Stimulated activated CD4-positive, alpha-beta T cell treated with anti-CD3 and anti-CD28 coated beads, Interleukin-12 subunit alpha, Interleukin-12 subunit beta, amount 100 ng/mL, for 48 hours (primary cell): ENCODE measurements around the gene BTG1.

ENCODE experiments used
- DNase-seq, 3 donors: peaks; one replicate each; pipeline ENCODE4 v3.0.0-alpha.2; 2020; ENCODE audit warnings: low read depth in 2 of 3, low spot score in 1 of 3

The BTG1 gene

DNA sequence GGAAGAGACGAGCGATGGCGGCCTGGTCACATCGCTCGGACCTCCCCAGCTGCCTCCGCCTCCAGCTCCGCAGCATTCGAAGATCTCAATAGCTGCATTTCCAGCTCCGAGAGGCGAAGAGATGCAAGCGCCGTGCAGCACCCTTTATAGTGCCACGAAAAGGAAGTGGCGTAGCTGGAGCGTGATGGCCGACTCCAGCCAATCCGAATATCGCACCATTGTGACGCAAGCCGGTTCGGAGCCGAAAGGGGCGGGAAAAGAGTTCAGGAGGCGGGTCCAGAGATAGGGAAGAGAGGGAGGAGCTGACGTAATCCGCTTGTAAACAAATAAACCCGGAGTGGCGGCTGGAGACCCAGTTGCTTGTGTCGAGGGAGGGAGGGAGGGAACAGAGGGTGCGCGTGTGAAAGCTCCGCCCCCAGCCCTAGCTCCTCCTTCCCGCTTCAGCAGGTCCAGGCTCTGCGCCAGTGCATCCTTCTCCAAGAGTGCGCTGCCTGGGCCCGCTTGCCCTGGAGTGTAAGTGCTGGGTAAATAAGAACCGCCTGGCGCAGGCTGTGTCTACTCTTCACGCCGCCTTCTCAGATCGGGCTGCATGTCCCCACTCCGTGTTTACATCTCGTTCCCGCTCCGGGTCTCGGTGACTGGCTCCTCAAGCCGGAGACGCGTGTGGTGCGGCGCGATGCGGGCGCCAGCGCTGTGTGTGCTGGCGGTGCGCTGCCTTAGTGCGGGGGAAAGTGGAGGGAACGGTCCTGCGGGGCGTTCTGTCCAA, at the start of gene BTG1:
TSS of gene BTG1 (minus strand) at position 116 of the 766 bp plus-strand sequence. CDS start 311 bp downstream, outside the sequence.
- peak; percentile 96 to 99 (median 98) for DNase-seq

DNA sequence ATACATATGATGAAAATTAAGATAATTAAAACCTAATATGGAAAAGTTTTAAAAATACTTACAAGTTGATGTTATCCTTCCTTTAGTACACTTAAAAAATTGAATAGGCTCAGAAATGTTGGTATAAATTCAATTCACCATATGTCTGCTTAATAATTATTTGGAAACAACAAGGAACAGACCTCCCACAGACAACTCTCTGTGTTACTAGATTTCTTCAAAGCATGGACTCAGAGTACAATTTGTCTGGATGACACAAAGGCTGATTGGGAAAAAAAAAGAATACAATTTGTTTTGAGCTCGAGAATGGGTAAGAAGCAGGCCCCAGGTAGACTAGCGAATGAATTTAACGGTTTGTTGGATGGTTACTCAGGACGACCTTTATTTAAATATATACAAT, 48.9 kb upstream of the BTG1 start:
- DNase-seq = no peak

DNA sequence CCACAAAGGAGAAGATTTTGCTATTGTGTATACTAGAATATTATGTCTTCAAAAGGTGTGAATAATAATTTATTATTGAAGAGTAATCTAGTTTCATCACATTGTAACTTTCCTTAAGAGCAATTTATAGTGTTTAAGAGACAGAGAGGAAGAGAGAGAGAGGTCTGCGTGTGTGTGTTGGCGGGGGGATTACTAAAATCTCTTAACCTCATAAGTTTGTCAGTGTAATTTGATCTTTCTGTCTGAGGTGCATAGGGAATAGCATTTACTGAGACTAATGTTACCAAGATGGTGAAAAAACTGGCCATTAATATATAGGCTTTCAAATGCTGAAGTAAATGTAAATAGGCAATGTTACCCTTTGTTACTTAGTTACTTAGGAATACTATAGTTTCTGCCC, 48.2 kb upstream of the BTG1 start:
- DNase-seq = no peak

GRCh38 chr12:92193063-92193462, 47.4 kb upstream of the BTG1 start:
- no peak for DNase-seq

DNA sequence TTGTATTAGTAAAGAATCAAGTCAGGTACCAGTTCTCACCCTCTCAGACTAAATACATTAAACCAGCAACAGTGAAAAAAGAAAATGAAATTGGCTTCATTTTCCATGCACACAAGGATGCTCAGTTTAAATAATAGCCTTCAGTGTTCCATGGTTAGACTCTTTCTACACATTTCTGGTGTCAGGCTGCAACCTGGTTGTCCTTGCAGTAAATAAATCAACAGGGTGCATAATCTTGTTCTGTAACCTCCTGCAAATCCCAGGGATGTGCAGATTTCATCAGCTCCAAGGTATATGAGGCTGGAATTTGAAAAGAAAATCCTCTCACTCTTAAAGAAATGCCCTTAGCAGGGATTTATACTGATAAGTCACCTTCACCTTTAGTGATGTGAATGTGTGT, 46.7 kb upstream of the BTG1 start:
- DNase-seq = no peak

GRCh38 chr12:92191061-92191460, 45.4 kb upstream of the BTG1 start:
- DNase-seq = no peak

- no peak for DNase-seq
These were observed 43.0 kb upstream of the BTG1 start for GRCh38 chr12:92188517-92189188.

DNA sequence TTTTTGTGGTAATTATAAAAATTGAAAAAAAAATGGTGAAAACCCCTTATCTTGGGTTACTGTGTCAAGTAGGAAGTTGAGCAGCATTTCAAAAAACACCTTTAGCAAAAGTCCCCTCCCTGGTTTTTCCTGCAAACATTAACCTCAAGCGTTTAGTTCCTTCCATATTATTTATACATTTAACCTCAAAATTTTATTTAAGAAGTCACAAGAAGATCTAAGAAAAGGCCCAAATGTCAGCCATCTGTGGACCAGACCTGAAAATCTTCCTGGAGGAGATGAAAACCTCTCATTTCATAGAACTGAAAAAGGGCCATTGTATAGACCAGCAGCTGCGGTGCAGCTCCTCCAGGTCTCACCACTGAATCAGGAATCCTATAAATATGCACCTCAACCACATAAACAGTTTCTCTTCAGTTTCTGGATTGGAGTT, 40.4 kb upstream of the BTG1 start:
- no peak for DNase-seq

- DNase-seq = peak in 1 of 3 donors; percentile 15
These were observed 39.4 kb upstream of the BTG1 start for GRCh38 chr12:92185052-92185451.

DNA sequence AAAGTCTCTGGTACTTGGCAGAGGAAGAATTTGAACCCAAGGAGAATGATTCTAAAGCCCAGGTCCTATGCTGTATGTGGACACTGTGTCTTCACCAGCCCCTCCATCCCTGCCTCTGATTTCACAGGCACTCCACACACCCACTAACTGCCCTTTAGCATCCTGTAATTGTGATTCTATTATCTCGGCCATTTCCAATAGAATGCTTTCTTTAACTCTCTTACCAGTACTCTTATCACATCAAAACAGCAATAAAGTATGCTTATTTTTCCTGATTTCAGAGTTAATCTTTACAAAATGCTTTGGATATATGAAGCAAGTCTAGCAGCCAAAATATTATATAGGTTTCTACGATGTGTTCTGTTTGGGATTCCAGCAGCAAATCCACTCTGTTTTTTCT, 37.9 kb upstream of the BTG1 start:
- DNase-seq = no peak

GRCh38 chr12:92178340-92178739, 32.7 kb upstream of the BTG1 start:
- no peak for DNase-seq

DNA sequence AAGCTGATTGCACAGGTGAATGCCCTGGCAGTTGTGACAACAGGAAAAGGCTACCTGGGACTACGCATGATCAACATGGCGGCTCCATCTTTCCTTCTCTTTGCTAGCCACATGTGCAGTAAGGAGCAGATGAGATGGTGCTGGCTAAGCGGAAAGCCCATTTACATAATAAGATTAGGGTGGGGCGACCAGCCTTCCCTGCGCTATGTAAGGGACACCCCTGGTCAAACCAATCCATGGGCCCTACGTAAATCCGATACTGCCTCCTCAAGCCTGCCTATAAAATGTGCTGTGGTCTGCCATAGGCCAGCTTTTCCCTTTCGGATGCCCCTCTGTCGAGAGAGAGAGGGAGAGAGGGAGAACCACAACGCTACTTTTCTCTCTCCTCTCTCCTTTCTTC, 31.0 kb upstream of the BTG1 start:
- DNase-seq = no peak

DNA sequence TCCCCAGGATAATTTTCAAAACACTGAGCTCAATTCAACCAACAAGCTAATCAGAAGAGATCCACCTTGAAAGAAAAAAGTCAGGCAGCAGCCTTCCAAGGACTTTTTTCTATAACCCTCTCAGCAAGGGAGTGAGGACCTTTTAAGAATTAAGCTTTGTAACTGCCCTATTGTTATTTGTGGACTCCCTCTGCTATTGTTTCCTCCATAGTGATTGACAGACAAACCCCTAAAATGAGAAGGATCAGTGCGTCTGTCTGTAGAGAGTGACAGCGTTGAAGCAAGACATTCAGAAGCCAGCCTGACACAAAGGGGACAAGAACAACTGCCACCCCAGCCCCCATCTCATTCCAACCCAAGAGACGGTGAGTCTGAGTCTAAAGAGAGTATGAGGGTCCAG, 30.3 kb upstream of the BTG1 start:
- DNase-seq = no peak

GRCh38 chr12:92170050-92170449, 24.4 kb upstream of the BTG1 start:
- DNase-seq = no peak

DNA sequence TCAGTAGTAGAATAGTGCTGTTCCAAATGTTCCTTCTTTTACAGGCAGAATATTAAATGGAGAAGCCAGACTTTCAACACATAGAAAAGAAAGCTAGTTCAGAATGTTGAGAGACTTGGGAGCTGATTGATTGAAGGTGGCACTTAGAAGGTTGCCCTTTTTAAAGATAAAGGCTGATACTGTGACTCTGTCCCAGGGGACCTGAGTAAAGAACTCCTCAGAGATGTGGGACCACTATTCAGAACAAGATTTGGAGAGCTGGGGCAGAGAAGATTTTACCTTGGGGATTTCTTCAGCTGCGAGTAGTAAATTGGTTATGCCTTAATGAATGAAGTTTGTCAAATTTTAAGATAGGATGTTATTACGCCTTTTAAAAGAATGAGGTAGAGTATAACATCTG, 21.4 kb upstream of the BTG1 start:
- DNase-seq = no peak

- no peak for DNase-seq
These were observed 19.1 kb upstream of the BTG1 start for GRCh38 chr12:92164712-92165111.

DNA sequence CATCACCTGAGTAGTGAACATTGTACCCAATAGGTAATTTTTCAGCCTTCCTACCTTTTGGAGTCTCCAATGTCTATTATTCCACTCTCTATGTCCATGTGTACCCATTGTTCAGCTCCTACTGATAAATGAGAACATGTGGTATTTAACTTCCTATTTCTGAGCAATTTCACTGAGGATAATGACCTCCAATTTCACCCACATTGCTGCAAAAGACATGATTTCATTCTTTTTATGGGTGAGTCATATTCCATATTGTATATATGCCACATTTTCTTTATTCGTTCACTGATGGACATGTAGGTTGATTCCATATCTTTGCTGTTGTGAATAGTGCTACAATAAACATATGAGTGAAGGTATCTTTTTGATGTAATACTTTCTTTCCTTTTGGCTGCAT, 16.4 kb upstream of the BTG1 start:
- DNase-seq = no peak

DNA sequence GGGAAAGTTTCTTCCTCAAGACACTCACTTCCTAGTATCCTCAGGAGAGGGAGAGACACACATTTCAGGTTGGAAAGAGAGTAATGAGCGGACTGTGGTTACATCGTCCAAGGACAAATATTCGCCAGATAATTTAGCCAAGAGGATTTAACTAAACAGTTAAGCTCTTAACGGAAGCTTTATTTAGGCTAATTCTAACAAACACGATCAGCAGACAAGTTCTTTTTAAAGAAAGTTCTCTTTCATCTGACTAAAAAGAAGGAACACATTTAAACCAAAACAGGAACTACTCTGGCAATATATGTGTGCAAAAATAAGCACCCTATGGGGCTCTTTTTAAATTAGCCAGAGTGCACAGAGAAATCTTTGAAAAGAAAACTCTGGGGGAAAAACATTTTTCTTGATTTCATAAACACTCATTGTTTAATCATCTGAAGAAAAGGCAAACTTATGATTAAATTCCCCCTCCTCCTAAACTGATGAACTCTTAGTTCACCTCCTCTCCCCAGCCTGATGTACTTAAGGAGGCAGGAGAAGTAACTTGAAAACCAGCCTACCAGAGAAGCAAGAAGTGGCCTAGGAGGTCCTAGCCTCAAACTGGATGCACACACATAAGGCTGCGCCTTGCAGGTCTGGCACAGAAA, 13.3 kb upstream of the BTG1 start:
- no peak for DNase-seq

- DNase-seq = no peak
These were observed 11.2 kb upstream of the BTG1 start for GRCh38 chr12:92156704-92157395.

- DNase-seq = no peak
These were observed 10.5 kb upstream of the BTG1 start for GRCh38 chr12:92156139-92156538.

DNA sequence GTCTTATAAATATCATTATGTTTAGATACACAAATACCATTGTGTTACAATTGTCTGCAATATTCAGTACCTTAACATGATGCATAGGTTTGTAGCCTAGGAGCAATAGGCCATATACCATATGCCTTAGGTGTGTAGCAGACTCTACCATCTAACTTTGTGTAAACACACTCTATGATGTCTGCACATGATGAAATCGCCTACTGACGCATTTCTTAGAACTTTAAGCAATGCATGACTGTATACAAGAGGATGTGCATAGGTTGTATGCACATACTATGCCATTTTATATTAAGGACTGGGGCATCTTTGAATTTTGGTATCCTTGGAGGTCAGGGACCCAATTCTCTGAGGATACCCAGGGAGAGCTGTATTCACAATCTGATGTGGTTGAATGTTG, 10.1 kb upstream of the BTG1 start:
- DNase-seq = no peak

DNA sequence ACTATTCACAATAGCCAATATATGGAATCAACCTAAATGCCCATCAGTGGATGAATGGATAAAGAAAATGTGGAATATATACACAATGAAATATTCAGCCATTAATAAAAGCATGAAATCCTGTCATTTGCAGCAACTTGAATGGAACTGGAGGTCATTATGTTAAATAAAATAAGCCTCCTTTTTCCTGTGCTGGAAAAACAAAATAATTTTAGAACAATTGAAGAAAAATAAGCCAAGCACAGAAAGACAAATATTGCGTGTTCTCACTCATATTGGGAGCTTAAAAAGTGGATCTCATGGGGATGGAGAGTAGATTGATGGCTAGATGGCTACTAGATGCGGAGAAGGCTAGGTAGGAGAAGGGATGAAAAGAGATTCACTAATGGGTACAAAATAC, 6.3 kb upstream of the BTG1 start:
- DNase-seq = no peak
